ENCODE measurements around the gene NRG3. TPM values are rescaled to one million over a fixed set of nuclear protein-coding genes. Genes with fewer than 3 reads are reported as not detected.

NRG3 gene
- total and polyA plus RNA-seq, 2 of the 8 experiments (the other 6 are each of a cell fraction or from before 2014, with no cell fraction given), result 4.2 to 5.0 TPM

DNA sequence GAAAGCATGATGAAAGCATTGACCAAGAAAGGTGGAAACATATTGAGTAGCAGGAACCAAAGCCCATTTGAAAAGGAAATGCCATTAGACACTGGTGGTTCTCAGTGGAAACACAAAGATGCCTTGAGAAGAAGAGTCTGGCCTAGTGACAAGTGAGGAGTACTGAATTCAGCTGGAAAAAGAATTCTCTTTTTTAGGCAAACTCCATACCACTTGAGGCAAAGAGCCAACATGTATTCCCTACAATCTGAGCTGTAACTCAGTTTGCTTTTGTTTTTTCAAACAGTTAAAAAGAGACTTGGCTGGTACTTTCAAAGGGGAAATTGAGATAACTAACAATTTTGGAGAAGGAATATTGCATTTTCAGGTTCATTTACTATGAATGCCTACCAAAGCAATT, 624.0 kb downstream of the NRG3 start (continued):
- TF ChIP-seq KDM1A (IDR thresholded peaks at IDR 0.05; ENCODE audit: borderline replicate concordance, low read length), result no peak
